Hematopoietic multipotent progenitor cell treated with erythropoietin and hydrocortisone succinate and interleukin-3 and kit ligand, for 17 days (in vitro differentiated cells): Measurements from ENCODE around the gene PRPF31.

Experiments used
- DNase-seq: peaks from one replicate; pipeline ENCODE4 v3.0.0-alpha.2; 2015; ENCODE audit warnings: low spot score

PRPF31 gene

GRCh38 chr19:54142166-54142780 lies 26.7 kb downstream of the PRPF31 start:
- no peak for DNase-seq

GRCh38 chr19:54145541-54146158 lies 30.1 kb downstream of the PRPF31 start:
- no peak for DNase-seq

- no peak for DNase-seq
Measured at GRCh38 chr19:54147676-54148075, 32.1 kb downstream of the PRPF31 start.

- no peak for DNase-seq
Measured at GRCh38 chr19:54148158-54148557, 32.6 kb downstream of the PRPF31 start.

- DNase-seq = no peak
Measured at GRCh38 chr19:54149021-54149812, 33.7 kb downstream of the PRPF31 start.

GRCh38 chr19:54151362-54152035 lies 35.9 kb downstream of the PRPF31 start:
- DNase-seq = no peak

GRCh38 chr19:54152267-54152666 lies 36.7 kb downstream of the PRPF31 start:
- DNase-seq = no peak

GRCh38 chr19:54152878-54153524 lies 37.4 kb downstream of the PRPF31 start:
- DNase-seq = no peak

GRCh38 chr19:54153731-54154326 lies 38.3 kb downstream of the PRPF31 start:
- DNase-seq = no peak

GRCh38 chr19:54154603-54155345 lies 39.2 kb downstream of the PRPF31 start:
- no peak for DNase-seq

GRCh38 chr19:54155694-54156093 lies 40.1 kb downstream of the PRPF31 start:
- DNase-seq = no peak

- DNase-seq = no peak
Measured at GRCh38 chr19:54156490-54156889, 40.9 kb downstream of the PRPF31 start.

- DNase-seq = no peak
Measured at GRCh38 chr19:54156953-54157352, 41.4 kb downstream of the PRPF31 start.

- no peak for DNase-seq
Measured at GRCh38 chr19:54158812-54159351, 43.3 kb downstream of the PRPF31 start.

GRCh38 chr19:54159352-54160181 lies 44.0 kb downstream of the PRPF31 start, which contains the start of gene LENG1:
TSS of gene LENG1 (minus strand) at chr19:54159721. CDS start at chr19:54159695, 26 bp downstream.
- peak; percentile 100 for DNase-seq

- no peak for DNase-seq
Measured at GRCh38 chr19:54160182-54160811, 44.7 kb downstream of the PRPF31 start.

GRCh38 chr19:54160854-54161253 lies 45.3 kb downstream of the PRPF31 start:
- no peak for DNase-seq

GRCh38 chr19:54162241-54162805 lies 46.8 kb downstream of the PRPF31 start:
- DNase-seq = peak; percentile 89

GRCh38 chr19:54162884-54163283 lies 47.3 kb downstream of the PRPF31 start:
- no peak for DNase-seq
